GM12872 (cell line): ENCODE results near the gene BMP4.

Experiments
- CTCF ChIP-seq: IDR thresholded peaks from 3 replicates; pipeline ENCODE4 v1.5.1; 2011; ENCODE audit warnings: low read depth, mild to moderate bottlenecking, low read length, moderate library complexity; ENCODE audit not compliant: insufficient read depth

The BMP4 gene

GRCh38 chr14:53956427-53957201 lies at the start of gene BMP4:
BMP4 (minus strand) TSS chr14:53956825; CDS start chr14:53952222, 4,603 bp downstream.
- TF ChIP-seq CTCF: no peak

- TF ChIP-seq CTCF: no peak
Measured at GRCh38 chr14:54003064-54003463, 46.4 kb upstream of the BMP4 start.

GRCh38 chr14:54002653-54003052 lies 46.0 kb upstream of the BMP4 start:
- TF ChIP-seq CTCF: no peak

- TF ChIP-seq CTCF: peak; percentile 18; the same call in 1 of the 3 replicates
Measured at GRCh38 chr14:54001189-54001878, 44.7 kb upstream of the BMP4 start.

GRCh38 chr14:54000341-54000811 lies 43.8 kb upstream of the BMP4 start:
- TF ChIP-seq CTCF: no peak

GRCh38 chr14:53999061-53999488 lies 42.5 kb upstream of the BMP4 start:
- TF ChIP-seq CTCF: no peak

GRCh38 chr14:53996041-53996440 lies 39.4 kb upstream of the BMP4 start:
- no peak for TF ChIP-seq CTCF
